ENCODE results near the gene DRC1.
A peak's percentile ranks its signal among the peaks of the same experiment; 100 is the strongest.

DRC1 gene

DNA sequence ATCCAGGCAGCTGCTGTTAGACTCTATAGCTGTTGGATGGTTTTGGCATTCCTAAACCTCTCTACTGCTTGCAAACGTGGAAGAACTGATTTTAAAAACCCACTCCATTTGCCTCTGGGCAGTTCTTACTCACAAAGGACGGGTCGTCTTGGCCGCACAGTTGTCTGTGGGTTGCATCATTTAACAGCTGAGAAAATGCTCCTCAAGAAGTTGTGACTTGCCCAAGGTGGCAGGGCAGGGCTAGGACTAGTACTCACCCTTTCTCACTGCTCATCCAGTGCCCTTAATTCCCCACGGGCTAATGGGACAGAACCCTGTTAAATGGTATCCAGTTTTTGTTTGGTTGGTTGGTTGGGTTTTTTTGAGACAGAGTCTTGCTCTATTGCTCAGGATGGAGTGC is 997 bp upstream of the DRC1 start:
- DNase-seq: no peak

DNA sequence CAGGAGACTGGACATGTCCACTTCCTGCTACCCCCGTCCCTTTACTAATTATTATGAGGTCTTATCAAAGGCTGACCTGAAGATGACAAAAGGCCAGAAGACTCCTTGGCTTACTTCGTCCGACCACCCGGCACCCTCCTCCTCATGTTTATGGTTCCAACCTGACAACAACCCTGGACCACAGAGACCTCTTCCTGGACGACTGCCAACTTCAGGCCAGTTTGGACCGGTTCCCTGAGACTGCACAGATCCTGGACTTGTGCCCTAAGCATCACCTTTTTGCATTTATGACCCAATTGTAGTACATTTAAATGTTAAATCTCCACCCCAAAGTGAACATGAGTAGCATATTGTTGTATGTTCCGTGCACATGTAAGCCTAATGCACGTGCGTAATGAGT is 5.8 kb downstream of the DRC1 start:
- DNase-seq: no peak

DNA sequence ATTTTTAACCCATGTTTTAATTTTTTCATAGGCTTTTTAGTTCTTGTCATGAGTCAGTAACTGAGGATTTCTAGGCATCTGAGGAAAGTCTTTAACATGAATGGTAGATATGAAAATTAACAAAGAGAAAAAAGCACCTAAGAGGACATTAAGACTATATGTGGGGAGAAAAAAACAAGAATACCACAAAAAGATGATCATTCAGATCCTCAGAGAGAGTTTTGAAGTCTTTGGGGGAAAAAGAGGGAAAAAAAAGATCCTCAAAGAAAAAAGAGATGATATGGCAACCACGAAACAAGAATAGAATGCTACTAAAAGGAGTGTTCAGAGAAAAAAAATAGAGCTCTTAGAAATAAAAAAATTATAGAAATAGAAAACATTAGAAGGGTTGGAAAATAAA is 8.1 kb downstream of the DRC1 start:
- no peak for DNase-seq

DNA sequence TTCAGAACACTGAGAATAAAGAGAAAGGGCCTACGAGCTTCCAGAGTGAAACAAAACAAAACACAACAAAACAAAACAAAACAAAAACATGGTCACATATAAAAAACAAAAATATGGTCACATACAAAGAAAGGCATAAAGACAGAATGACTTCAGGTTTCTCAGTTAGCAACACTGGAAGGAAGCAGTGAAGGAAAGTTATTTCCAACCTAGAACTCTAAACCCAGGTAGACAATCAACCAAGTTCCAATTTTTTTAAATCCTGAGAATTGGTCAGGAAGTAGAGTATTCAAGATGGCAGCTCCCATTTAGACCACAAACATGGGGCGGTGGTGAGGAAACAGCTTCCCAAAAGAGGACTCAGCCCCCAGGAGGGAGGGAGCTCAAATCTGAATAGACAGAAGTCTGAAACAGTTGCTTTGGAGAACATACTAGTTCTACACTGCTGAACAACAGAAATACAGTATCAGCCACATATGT is 9.1 kb downstream of the DRC1 start:
- no peak for DNase-seq

DNA sequence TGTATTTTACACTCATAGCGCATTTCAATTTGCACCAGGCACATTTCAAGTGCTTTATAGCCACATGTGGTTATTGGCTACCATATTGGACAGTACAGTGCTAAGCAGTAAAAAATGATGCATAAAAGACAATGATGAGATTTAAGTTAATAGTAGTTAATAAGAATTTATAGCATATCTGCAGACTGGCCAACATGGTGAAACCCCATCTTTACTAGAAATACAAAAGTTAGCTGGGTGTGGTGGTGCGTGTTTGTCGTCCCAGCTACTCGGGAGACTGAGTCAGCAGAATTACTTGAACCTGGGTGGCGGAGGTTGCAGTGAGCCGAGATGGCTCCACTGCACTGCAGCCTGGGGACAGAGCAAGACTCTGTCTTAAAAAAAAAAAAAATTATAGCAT is 9.7 kb downstream of the DRC1 start:
- no peak for DNase-seq

DNA sequence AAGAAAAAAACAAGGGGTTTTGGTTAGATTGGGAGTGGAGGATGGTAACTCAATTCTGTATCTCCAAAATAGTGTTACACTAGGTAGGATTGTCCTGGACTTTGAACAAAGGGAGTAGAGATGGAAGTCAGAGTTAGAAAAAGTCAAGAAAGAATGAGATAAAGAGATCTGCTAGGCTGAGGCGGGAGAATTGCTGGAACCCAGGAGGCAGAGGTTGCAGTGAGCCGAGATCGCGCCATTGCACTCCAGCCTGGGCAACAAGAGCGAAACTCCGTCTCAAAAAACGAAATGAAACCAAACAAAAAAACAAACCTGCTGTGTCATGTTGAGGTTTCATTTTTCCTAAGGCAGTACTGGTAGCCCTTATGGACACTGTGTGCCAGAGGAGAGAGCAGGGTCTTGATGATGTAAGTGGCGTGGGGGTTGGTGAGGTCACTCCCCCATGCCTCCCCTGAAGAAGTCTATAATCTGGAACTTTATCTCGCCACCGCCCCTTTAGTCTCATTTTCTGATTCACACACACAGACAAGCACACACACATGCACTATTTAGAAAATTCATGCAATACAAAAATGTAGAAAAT is 10.5 kb downstream of the DRC1 start:
- no peak for DNase-seq

DNA sequence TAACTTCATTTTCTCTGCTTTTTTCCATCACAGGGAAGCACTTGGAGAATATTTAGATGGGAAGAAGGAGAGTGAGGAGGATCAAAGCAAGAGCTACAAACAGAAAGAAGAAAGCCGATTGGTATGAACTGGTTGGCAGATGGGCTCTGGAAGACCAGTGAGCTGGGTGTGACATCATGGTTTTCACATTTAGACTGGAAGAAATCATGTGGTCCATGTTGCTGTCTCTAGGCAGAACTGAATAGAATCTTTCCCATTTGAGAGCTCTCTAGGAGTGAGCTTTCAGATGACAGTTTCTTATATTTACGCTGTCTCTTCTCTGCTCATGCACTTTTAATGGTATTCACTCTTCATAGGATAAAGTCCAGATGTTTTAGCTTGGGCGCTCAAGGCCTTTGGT is 12.6 kb downstream of the DRC1 start:
- DNase-seq: no peak

DNA sequence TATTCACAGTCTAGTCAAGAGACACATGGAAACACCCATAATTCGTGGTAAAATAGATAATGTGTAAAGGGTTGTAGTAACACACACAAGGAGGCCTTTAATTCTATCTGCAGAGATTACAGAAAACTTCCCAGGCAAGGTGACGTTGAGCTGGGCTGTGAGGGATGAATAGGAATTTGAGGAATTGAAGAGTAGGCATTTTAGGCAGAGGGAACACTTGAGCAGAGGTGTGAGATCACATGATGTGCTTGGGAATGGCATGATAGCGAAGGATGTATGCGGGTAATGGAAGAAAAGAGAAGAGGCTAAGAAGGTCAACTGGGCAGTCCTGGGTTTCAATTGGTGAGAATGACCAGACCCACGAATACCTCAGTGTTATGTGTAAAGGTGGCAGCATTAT is 20.2 kb downstream of the DRC1 start:
- DNase-seq: no peak

DNA sequence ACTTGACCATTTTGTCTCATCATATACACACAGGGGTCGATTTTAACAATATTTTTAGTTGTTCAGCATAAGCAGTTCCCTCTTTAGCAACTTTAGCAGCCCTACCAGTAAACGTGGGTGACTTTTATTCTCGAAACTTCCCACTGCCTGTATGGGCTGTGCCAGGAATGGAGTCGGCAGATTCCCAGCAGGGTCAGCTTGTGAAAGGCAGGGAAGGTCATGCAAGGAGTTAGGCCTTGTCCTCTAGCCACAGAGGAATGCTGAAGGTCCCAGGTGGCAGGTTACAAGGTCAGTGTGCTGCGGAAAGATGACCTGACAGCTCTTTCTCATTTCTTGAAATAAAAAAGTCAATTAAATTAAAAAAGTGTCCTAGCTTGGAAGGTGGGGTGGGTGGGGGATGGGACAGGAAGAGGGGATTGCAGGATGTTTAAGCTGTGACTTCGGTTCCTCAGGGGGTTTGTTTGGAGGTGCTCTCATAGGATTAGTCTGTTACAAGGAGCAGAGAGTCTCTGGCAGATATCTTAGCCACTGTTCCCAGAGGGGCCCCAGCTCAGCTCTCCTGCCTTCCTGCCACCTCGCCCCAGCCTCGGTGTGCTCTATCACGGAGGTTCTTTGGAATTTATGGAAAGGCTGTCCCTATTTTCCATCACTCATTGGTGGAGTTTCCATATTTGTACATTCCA is 21.4 kb downstream of the DRC1 start:
- no peak for DNase-seq

DNA sequence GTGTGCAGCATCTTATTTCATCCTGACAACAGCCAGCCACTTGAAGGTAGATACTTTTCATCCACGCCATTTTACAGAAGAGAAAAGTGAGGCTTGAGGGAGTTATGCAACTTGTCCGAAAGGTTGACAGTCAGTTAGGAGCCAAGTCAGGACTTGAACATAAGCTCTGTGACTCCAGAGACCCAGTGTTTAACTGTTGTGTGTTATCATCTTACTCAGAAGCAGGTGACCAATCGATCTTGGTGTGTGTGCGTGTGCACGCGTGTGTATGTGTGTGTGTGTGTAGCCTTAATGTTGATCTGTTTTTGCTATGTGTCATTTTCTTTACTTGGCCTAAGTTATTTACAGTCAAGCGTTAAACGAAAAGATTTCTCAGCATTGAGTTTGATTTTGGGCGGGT is 22.0 kb downstream of the DRC1 start:
- no peak for DNase-seq

DNA sequence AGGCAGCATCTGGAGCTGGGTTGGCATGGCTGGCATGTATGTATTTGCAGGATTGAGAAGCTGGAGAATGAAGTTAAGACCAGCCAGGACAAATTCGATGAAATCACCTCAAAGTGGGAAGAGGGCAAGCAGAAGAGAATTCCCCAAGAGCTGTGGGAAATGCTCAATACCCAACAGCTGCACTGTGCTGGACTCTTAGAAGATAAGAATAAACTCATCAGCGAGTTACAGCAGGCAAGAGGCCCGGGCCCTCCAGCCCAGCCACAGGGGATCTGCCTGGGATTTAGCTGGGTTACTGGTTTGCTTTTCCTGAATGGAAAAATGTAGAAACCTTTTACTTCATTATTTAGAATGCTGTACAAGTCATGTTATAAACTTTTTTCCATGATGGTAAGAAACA is 22.5 kb downstream of the DRC1 start:
- DNase-seq: no peak

DNA sequence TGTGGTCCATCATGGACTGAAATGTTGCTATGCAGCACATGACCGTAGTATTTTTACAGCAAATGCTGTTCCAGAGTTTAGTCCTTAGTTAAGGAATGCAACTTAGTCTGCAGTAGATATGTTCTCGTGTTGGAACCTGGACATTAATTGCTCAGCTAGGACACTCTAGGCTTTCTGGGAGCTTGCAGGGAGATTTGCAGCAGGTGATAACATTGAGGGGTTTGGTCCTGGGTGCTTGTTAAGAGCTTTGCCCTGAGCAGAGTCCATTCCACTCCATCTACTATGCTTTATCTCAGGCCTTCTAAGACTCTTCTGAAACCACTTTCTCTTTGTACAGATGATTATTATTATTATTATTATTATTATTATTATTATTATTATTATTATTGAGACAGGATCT is 27.1 kb downstream of the DRC1 start:
- DNase-seq: no peak

DNA sequence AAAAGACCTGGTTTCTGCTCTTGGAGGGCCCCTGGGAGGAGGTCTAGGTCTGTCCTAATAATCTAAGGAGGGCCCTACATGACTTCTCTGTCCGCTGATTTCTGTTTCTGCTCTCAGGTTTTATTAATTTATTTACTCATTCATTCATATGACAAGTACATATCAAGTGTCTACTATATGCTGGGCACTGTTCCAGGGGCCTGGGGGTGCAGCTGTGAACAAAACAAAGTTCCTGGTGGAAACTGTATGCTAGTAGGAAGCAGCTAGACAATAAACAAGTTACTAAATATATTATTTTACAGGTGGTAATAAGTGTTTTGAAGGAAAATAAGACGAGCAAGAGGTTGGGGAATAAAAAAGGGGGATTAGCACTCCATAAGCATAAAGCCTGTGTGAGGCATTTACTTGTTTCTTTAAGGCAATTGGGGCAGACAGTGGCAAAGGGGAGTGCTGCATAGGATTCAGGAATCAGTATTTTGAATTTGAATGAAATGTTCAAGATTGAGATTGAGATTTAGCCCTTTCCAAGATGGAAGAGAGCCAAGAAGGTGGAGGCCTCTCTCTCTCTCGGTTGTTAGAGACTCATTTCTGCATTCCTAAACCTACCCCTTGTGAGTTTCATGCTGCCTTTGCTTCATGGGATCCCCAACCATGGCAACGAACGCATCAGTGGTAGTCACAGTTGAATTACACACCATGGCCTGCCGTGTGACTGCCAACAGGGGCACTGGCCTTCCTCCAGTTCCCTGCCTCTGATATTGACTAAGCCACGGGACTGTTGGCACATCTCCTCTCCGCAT is 28.3 kb downstream of the DRC1 start:
- peak; percentile 55 for DNase-seq

DNA sequence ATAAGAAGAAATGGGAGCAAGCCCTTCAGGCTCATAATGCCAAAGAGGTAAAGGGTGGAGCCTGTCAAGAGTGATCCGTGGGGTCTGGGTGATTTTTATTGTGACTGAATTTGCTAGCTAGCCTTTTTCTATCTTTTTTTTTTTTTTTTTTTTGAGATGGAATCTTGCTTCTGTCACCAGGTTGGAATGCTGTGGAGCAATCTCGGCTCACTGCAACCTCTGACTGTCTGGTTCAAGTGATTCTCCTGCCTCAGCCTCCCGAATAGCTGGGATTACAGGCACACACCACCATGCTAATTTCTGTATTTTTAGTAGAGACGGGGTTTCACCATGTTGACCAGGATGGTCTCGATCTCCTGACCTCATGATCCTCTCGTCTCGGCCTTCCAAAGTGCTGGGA is 29.1 kb downstream of the DRC1 start:
- DNase-seq: no peak

DNA sequence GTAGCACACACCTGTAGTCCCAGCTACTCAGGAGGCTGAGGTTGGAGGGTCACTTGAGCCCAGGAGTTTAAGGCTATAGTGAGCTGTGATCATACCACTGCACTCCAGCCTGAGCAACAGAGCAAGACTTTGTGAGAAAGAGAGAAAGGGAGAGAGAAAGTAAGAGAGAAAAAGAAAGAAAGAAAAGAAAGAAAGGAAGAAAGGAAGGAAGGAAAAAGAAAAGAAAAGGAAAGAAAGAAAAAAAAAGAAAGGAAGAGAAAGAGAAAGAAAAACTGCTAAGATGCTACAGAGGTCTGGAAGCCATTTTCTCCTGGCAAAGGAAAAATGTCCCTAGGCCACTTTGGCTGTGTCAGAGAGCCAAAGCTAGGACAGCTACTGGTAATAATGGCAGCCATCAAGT is 30.6 kb downstream of the DRC1 start:
- no peak for DNase-seq

DNA sequence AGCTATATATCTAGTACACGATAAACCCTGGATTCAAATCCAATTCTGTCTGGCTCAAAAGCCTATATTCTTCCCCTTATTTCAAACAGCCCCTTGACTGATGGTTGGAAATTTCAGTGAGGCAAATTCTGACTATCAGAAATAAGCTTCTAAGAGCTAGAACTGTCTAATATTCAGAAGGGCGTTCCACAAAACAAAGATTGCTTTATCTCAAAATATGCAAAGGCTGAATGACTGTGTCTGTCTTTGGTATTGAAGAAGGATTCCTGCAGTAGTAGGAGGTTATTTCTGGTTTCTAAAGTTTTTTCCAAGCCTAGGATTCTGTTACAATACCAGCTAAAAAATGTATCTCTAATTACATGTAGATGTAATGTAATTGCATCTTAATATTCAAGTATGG is 31.1 kb downstream of the DRC1 start:
- no peak for DNase-seq

DNA sequence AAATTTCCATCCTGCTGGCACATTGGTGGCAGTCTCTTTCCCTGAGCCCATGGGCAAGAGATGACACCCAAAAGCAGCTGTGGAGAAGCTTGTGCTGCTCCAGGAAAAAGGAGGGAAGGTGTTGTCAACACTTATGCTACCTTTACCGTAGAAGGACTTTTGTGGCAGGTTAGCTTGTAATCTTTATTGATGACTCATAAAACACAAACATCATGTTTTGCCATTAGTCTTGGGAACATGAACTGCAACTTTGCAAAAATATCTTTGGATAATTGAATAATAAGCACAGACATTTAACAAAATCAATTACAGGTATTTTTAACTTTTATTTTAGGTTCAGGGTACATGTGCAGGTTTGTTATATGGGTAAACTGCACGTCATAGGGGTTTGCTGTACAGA is 33.4 kb downstream of the DRC1 start:
- DNase-seq: no peak

DNA sequence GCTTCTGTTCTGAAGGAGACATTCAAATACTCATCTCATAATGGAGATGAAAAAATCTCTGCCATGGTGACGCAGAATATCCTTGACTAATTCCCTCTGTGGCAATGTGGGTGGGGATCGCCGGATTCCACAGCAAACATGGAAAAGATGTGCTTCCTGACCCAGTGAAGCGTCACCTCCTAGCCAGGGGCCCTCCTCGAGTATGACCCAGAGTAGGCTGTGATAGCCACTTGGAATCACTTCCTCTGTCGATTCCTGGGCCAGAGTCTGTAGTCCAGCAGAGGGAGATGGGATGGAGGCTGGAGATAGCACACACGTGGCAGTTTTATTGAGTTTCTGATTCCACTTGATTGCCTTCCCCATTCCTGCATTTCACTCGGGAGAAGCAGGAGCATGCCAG is 36.8 kb downstream of the DRC1 start:
- DNase-seq: no peak

DNA sequence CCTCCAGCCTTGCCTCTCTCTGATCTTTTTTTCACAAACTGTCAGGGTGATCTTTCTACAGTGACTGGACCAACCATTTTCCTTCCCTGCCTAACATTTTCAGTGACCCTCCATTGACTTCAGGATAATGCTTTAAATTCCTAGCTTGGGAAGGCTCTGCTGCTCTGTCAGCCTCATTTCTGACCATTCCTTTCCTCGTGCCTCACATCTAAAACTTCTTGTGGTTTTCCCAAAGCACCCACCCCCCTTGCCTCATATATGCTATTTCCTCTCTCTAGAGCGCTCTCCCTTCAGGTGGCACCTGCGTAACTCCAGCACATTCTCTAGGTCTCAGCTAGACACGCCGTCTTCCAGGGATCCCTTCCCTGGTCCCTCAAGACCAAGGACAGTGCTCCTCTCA is 37.2 kb downstream of the DRC1 start:
- DNase-seq: no peak

DNA sequence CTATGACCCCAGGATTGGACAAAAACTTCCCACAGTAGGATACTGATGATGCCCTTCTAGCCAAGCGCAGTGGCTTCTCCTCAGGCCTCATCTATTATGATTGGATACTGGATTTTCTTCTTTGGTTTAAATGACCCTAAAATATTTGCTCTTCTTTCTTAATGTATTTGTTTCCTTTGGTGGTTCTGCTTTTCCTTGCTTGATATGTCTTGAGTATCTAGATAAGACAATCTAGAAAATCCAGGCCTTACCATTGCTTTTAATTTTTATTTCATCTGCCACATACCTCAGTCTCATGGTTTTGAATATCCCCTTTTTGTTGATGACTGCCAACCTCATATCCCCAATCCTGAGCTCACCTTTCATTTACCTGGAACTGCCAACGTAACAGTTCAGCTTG is 40.6 kb downstream of the DRC1 start:
- no peak for DNase-seq

DNA sequence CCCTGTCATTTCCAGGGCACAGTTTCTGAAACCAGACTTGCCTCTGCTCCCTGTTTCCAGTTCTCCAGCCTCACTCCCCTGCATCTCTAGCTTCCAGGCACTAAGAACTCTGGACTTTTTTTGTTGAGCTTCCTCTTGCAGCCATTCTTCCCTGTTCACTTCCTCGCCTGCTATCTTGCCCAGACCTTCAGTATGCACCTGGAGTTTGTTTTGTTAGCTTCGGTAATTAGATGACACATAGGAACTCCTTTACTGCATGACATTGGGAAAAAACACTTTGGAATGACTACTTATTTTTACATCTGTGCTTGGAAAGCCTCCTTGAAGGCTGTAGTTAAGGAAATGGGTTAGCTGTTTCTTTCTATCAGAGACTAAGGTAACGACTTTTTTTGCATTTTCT is 41.0 kb downstream of the DRC1 start:
- DNase-seq: no peak

DNA sequence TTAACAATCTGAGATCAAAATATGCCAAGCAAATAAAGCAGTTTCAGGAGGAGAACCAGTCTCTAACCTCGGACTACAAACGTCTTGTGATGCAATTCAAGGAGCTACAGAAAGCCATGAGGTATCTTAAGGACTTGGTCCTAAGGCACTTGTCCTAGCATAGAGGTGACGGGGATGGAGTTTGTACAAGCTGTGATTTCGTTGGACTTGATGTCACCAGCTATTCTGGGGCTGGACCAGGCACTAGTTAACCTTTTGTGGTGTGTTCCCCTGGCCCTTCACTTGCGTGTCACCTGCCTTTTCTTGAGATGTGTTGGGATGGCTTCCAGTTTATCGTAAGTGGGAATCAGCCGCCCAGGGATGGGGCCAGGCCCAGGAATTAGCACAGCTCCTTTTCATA is 42.5 kb downstream of the DRC1 start:
- no peak for DNase-seq

DNA sequence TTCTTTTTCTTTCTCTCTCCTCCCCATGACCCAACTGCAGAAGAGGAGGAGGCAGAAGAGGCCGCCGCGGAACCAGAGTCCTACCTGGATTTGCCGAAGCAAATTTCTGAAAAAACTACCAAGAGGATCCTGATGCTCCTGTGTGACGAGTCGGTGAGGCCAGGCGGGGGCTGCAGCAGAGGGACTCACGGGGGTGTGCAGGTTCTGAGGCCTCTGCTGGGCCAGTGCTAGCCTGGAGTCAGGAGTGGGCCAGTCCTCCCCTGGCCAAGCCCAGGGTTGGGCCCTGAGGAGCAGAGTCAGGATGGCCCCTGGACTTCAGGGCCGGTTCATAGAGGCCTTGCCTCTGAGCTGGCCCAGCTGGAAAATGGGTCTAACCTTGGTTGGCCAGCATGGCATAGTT is 46.9 kb downstream of the DRC1 start:
- DNase-seq: no peak

DNA sequence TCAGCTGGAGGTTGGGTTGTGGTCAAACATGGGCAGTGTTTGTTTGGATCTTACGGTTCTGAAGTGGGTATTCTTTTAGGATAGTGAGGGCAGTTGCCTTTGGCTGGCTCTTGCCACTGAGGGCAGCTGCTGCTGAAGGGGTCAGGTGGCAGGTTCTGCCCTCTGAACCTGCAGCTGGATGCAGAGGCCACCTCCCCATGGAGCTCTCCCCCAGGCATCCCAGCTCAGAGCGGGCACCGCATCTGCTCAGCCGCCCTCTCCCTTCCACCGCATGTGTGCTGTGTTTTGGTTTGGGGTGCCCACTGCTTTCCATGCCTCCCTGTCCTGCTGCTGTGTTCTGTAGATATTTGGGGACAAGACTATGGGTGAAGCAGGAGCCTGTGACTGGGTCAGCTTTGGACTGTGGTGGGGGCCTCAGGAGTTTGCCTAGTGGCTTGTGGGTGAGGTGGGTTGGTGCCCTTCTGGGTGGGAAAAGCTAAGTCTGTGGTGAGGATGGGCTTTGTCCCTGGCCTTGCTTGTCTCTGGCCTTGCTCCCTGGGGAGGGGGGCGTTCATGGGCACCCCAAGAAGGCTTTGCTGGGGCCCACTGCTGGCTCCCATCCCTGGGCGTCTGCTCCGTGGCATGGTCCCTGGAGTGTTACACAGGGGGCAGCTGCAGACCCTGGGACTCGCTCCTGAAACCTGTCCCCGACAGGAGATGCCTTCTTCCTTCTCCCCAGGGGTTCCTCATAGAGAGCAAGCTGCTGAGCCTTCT is 47.7 kb downstream of the DRC1 start:
- DNase-seq: no peak

Measured in NCI-H510A (cell line).